Muscle of leg (tissue), 11 donors: ENCODE data around the gene PCID2. TPM values are rescaled to one million over a fixed set of nuclear protein-coding genes. Genes with fewer than 3 reads are reported as not detected.

Experiments
- DNase-seq: peaks from one replicate; pipeline ENCODE4 v3.0.0; 2013
- H3K27ac ChIP-seq: one replicate; pipeline ENCODE4 v1.5.1; 2013; ENCODE audit warnings: mild to moderate bottlenecking, low read length, control low read depth
- H3K27me3 ChIP-seq: one replicate; pipeline ENCODE4 v1.6.1; 2013; ENCODE audit warnings: low read length; ENCODE audit not compliant: control insufficient read depth, insufficient read depth
- H3K36me3 ChIP-seq: one replicate; pipeline ENCODE4 v1.6.1; 2013; ENCODE audit warnings: low read length; ENCODE audit not compliant: control insufficient read depth, insufficient read depth
- H3K4me1 ChIP-seq: one replicate; pipeline ENCODE4 v1.6.1; 2013; ENCODE audit warnings: low read length; ENCODE audit not compliant: control insufficient read depth, insufficient read depth
- H3K4me3 ChIP-seq: one replicate; pipeline ENCODE4 v1.5.1; 2013; ENCODE audit warnings: low read length, control low read depth
- H3K9me3 ChIP-seq: replicated peaks from 2 replicates; pipeline ENCODE4 v1.6.1; 2013; ENCODE audit warnings: low read depth, low read length; ENCODE audit not compliant: control insufficient read depth
- WGBS: methylation state at CpG from one replicate; pipeline ENCODE4 v1.1.5; 2013; ENCODE audit warnings: missing lambda C conversion rate; ENCODE audit not compliant: insufficient coverage; 5-methylcytosine and 5-hydroxymethylcytosine counted together
- polyA plus RNA-seq, 8 donors: library from polyadenylated mRNA; unstranded; fragments of 120-200 nt; gene quantifications; one replicate each; pipeline versions ENCODE4 v1.2.1 to v1.2.3, GENCODE V29; 2013; ENCODE audit warnings: inconsistent platforms in 1 of 8, low replicate concordance in 1 of 8; ENCODE audit not compliant: insufficient read length in 8 of 8, insufficient read depth in 1 of 8
- total RNA-seq: library from RNA; stranded (reverse); fragments of 120-200 nt; gene quantifications from one replicate; pipeline ENCODE4 v1.2.4, GENCODE V29; 2013

The PCID2 gene
- total and polyA plus RNA-seq, 9 donors = 34.6 to 44.3 (median 37.2) TPM

DNA sequence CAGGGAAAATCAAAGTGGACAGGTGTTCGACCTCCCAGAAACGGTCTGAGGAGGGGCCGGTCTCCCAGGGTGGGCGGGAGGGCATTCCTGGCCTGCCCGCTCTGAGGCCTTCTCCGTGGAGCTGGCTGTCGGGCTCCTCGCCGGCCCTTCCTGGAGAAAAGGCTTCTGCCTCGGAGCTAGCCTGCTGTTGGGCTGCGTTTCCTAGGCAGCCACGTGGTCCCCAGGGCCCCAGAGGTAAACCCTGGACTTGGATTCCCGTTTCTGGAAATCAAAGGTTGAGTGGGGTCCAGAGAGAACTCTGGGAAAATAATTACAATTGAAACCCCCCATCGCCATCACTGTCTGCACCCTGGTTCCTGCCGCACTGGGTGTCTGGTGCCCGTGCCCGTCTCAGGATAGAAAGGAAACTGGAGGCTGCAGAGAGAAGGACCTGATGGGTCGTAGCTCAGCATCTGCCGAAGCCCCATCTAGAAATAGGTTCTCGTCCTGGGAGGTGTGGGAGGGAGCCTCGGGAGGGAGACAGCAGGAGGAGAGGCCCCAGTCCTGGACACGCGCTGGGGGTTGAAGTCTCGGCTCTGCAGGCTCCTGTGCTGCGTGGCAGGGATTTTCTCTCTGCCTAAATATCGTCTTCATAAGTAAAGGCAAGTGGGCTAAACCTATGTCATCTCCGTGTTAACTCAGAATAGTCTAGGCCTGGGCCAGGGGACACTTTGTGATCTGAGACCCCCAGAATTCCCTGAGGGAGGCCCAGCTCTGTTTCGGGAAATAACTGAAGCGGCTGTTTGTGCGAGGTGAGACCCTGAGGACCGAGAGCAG lies 57.7 kb downstream of the PCID2 start:
- peaks cover 25% of the 10 kb centered on the region for H3K4me1 ChIP-seq
- H3K4me3 ChIP-seq = no peak overlapping the region
- DNase-seq = peak; percentile 33
- H3K36me3 ChIP-seq = no peaks in the 10 kb centered on the region
- no peaks in the 10 kb centered on the region for H3K9me3 ChIP-seq
- no peak overlapping the region for H3K27ac ChIP-seq
- H3K27me3 ChIP-seq = peaks cover 16% of the 10 kb centered on the region
- 56% methylated on average over 26 of the region's 31 CpGs for WGBS

DNA sequence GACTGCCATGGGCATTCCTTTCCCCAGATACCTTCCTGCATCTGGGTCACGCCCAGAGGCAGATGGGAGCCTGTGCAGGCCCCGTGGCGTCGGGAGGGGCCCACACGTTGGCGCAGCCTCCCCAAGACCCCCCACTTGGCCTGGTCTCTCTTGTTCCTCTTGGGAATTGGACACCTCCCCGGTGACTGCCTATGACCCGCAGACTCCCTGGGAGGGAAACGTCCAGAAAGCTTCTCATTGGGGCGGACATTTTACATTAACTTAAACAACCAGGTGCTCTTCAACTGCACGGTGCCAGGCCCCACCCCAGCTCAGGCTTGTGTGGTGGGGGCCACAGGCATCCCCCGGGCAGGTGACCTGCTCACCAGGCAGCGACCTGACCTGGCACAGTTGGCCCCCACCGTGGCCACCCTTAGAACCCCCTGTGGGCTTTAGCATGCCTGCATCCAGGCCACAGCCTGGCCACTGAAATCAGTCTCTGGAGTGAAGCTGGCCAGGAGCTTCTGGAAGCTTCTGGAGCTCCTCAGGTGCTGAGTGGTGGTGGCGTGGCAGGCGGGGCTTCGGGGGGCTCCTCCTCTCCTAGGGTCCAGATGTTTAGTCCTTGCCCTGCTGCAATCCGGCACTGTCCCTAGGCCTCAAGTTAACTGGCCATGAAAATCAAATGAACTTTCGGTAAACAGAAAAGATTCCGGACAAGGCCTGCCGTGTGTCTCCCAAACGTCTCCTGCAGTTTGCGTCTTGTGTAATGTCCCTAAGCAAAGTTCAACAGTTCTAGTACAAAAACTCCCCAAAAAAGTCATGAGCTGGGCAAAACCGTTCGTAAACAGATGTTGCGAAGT lies 58.5 kb downstream of the PCID2 start:
- Histone ChIP-seq H3K4me3 (no peak overlapping the region), H3K36me3 (no peaks in the 10 kb centered on the region), H3K27me3 (peaks cover 16% of the 10 kb centered on the region), H3K9me3 (no peaks in the 10 kb centered on the region), H3K4me1 (peaks cover 25% of the 10 kb centered on the region), H3K27ac (no peak overlapping the region)
- 79% methylated on average over 19 of the region's 26 CpGs for WGBS
- DNase-seq = no peak

DNA sequence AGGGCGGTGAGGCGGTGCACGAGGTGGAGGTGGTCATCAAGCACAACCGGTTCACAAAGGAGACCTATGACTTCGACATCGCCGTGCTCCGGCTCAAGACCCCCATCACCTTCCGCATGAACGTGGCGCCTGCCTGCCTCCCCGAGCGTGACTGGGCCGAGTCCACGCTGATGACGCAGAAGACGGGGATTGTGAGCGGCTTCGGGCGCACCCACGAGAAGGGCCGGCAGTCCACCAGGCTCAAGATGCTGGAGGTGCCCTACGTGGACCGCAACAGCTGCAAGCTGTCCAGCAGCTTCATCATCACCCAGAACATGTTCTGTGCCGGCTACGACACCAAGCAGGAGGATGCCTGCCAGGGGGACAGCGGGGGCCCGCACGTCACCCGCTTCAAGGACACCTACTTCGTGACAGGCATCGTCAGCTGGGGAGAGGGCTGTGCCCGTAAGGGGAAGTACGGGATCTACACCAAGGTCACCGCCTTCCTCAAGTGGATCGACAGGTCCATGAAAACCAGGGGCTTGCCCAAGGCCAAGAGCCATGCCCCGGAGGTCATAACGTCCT lies 59.4 kb downstream of the PCID2 start:
- H3K9me3 ChIP-seq = no peaks in the 10 kb centered on the region
- H3K27ac ChIP-seq = no peak overlapping the region
- no peak overlapping the region for H3K4me3 ChIP-seq
- DNase-seq = no peak
- no peaks in the 10 kb centered on the region for H3K36me3 ChIP-seq
- 94% methylated on average over 35 of the region's 38 CpGs for WGBS
- peaks cover 22% of the 10 kb centered on the region for H3K4me1 ChIP-seq
- peaks cover 16% of the 10 kb centered on the region for H3K27me3 ChIP-seq

DNA sequence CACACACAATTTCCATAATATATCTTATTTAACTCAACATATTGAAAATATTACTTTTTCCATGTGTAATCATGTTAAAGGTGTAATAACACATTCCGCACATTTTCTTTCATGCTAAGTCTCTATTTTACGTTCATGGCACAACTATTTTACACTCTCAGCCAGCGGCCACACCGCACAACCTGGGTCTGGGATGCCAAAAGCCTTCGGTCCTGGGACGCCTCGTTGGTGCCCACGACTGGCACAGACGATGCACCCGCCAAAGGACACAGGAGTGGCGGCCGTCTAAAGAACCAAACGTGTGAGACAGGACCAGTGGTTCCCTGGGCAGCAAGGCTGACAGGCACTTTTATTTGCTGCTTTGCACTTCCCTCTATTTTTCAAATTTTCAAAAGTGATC lies 60.1 kb downstream of the PCID2 start:
- WGBS = 88% methylated on average over 10 of the region's 13 CpGs

DNA sequence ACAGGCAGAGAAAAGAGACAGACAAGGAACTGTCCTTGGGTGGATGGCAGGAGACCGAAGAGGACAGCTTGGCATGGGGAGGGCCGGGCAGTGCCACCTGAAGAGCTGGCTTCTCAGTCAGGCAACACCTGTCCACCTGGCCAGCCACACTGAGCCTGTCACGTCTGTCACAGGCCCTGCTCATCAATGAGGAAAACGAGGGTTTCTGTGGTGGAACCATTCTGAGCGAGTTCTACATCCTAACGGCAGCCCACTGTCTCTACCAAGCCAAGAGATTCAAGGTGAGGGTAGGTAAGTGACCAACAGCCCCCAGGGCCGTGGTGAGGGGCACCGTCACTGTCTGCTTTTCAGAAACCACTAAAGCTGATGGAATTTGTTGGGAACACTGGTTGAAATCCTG lies 61.3 kb downstream of the PCID2 start:
- H3K4me1 ChIP-seq = peaks cover 10% of the 10 kb centered on the region
- WGBS = 91% methylated on average over 6 of the region's 8 CpGs

More for the DNA sequence above, 60.1 kb downstream of the PCID2 start:
- DNase-seq = no peak
- H3K4me1 ChIP-seq = peaks cover 20% of the 10 kb centered on the region
- H3K27me3 ChIP-seq = peaks cover 14% of the 10 kb centered on the region
- H3K27ac ChIP-seq = no peak overlapping the region
- no peaks in the 10 kb centered on the region for H3K36me3 ChIP-seq
- no peaks in the 10 kb centered on the region for H3K9me3 ChIP-seq
- no peak overlapping the region for H3K4me3 ChIP-seq

DNA sequence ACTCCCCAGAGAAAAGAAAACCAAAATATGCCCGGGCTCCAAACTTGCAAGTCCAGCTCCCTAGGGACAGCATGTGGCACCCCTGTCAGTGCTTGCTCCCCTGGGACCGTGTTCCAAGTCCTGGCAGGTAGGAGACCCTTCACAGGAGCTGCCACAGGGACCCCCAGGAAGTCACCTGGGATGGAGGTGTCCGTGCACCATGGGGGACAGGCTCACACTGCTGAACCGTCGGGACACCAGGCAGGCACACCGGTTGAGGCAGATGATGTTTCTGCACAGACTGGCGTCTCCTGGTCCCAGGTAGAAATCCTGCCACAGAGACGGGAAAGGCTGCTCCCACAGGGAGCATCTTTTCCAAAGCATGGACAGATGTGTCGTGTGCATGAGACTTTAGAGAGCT lies 61.7 kb downstream of the PCID2 start:
- H3K4me1 ChIP-seq = peaks cover 5% of the 10 kb centered on the region
- H3K36me3 ChIP-seq = no peaks in the 10 kb centered on the region
- DNase-seq = no peak
- H3K9me3 ChIP-seq = no peaks in the 10 kb centered on the region
- WGBS = 70% methylated on average over 9 of the region's 9 CpGs
- H3K4me3 ChIP-seq = no peak overlapping the region
- H3K27me3 ChIP-seq = peaks cover 2% of the 10 kb centered on the region
- no peak overlapping the region for H3K27ac ChIP-seq

More for the DNA sequence above, 61.3 kb downstream of the PCID2 start:
- H3K9me3 ChIP-seq = no peaks in the 10 kb centered on the region
- H3K27ac ChIP-seq = no peak overlapping the region
- peaks cover 6% of the 10 kb centered on the region for H3K27me3 ChIP-seq
- no peaks in the 10 kb centered on the region for H3K36me3 ChIP-seq
- no peak for DNase-seq
- no peak overlapping the region for H3K4me3 ChIP-seq

DNA sequence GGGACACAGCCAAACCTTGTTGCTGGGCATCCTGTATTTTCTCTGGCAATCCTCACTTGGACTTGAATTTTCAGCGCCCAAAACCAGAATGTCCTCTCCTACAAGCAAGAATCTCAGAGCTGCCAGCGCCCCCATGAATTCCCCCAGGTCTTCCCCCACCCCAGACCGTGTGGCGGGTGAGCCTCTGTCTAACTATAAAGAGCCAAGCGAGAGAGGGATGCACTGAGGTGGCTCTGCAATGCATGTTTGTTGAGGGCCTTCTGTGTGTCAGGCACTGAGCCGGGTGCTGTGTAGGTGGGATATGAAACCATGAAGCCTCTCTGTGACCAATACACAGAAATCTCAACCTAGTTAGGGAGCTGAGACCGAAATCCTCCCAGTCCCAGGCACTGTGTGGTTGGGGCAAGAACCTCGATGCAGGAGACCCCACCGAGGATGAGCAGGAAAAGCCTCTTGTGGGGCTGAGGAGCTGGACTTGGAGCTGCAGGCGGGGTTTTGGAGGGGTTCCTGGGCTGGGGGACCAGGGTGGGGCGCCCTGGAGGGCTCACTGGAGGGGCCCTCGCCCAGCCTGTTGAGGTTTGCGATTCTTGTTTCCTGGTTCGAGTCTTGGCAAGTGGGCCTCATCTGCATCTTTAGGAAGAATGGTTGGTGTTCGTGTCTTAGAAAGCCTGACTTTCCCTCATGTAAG lies 62.4 kb downstream of the PCID2 start:
- peaks cover 4% of the 10 kb centered on the region for H3K4me1 ChIP-seq
- H3K9me3 ChIP-seq = no peaks in the 10 kb centered on the region
- no peak for DNase-seq
- no peak overlapping the region for H3K4me3 ChIP-seq
- WGBS = 73% methylated on average over 6 of the region's 15 CpGs
- H3K27me3 ChIP-seq = no peaks in the 10 kb centered on the region
- no peaks in the 10 kb centered on the region for H3K36me3 ChIP-seq
- H3K27ac ChIP-seq = no peak overlapping the region

DNA sequence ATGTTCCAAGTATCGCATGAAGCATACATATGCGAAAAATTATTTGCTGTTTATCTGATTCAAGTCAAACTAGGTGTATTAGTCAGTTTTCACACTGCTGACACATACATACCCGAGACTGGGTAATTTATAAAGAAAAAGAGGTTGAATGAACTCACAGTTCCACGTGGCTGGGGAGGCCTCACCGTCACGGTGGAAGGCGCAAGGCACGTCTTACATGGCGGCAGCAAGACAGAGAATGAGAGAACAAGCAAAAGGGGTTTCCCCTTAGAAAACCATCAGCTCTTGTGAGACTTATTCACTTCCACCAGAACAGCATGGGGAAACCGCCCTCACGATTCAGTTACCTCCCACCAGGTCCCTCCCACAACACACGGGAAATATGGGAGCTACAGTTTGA lies 63.0 kb downstream of the PCID2 start:
- H3K27ac ChIP-seq = no peak overlapping the region
- H3K27me3 ChIP-seq = no peaks in the 10 kb centered on the region
- no peak overlapping the region for H3K4me3 ChIP-seq
- H3K9me3 ChIP-seq = no peaks in the 10 kb centered on the region
- 88% methylated on average over 6 of the region's 12 CpGs for WGBS
- H3K36me3 ChIP-seq = no peaks in the 10 kb centered on the region
- peaks cover 4% of the 10 kb centered on the region for H3K4me1 ChIP-seq
- DNase-seq = peak; percentile 0

DNA sequence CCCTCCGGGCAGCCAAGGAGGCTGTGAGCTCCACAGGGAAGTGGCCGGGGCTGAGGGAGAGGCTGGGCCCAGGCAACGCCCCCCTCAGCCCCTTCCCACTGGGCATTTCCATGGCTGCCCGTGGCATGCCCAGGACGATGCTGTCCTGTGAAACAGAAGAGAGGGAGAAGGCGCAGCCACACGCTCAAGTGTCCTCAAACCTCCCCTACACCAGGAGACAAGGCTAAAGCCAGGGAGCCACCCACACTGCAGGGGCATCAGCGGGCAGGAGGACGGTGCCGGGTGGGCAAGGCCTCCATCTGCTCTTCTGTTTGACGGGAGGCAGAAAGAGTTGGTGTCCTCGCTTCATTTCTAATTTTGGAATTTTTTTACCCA lies 64.2 kb downstream of the PCID2 start:
- Histone ChIP-seq H3K9me3 (no peaks in the 10 kb centered on the region), H3K36me3 (no peaks in the 10 kb centered on the region), H3K27me3 (no peaks in the 10 kb centered on the region), H3K27ac (no peak overlapping the region), H3K4me1 (no peaks in the 10 kb centered on the region), H3K4me3 (no peak overlapping the region)
- no peak for DNase-seq
- 83% methylated on average over 2 of the region's 12 CpGs for WGBS
